Ascending aorta (tissue), 2 donors: ENCODE data around the gene KIRREL3. TPM values are rescaled to one million over a fixed set of nuclear protein-coding genes. Genes with fewer than 3 reads are reported as not detected.

Source experiments
- DNase-seq, 2 donors: peaks; one replicate each; pipeline ENCODE4 v3.0.0-alpha.2; 2019; ENCODE audit warnings: low spot score in 2 of 2
- H3K27ac ChIP-seq, 2 donors: fragments of 200-600 bp; sonication (generic); one replicate each; pipeline ENCODE4 v1.5.1; 2016 to 2017; ENCODE audit warnings: mild to moderate bottlenecking in 1 of 2
- H3K27me3 ChIP-seq: fragments of 200-600 bp; sonication (generic); one replicate; pipeline ENCODE4 v1.5.1; 2017
- H3K36me3 ChIP-seq, 2 donors: fragments of 200-600 bp; sonication (generic); one replicate each; pipeline ENCODE4 v1.5.1; 2016
- H3K4me1 ChIP-seq, 2 donors: fragments of 200-600 bp; sonication (generic); one replicate each; pipeline ENCODE4 v1.5.1; 2016 to 2017; ENCODE audit warnings: mild to moderate bottlenecking in 1 of 2
- H3K4me3 ChIP-seq, 2 donors: fragments of 200-600 bp; sonication (generic); one replicate each; pipeline ENCODE4 v1.5.1; 2016 to 2017; ENCODE audit warnings: mild to moderate bottlenecking in 1 of 2
- H3K9me3 ChIP-seq, 2 donors: fragments of 200-600 bp; sonication (generic); one replicate each; pipeline ENCODE4 v1.5.1; 2016
- intact Hi-C: fragments of 100-400 bp; cut with DNase I; formaldehyde crosslinking; loops from one replicate; pipeline ENCODE4 v1.15.1; 2023
- total RNA-seq: library from RNA; depleted of rRNA; stranded (reverse); fragments of >200 nt; gene quantifications from one replicate; pipeline ENCODE4 v1.1.0, GENCODE V29; 2016
- TF ChIP-seq, protein P1 (sequence below), 3 experiments: fragments of 200-600 bp in 2 of 3; fragments of 450-650 bp in 1 of 3; sonication (generic) in 2 of 3; IDR thresholded peaks; one replicate each; pipeline ENCODE4 v1.5.1; 2016 to 2019; ENCODE audit warnings: antibody characterized with exemption in 3 of 3, mild to moderate bottlenecking in 1 of 3, moderate library complexity in 1 of 3

Gene KIRREL3
- total RNA-seq, 1 donor from 2014 or later = not detected

DNA sequence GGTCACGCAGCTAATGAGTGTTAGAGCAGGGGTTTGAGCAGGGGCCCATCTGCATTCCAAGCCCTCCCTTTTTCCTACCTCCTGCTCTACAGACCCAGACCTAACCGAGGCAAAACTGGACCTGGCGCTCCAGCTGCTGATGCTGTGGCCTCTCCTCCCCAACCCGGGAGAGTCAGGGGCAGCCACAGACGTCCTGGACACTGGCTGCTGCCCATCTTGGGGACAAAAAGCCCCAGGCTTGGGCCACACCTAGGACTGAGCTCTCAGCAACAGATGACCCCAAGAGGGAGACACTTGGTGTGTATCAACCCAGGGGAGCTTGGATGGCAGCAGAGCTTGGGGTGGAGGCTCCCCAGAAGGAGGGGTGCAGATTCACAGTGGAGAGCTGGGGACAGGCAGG is 472.5 kb downstream of the KIRREL3 start:
- TF ChIP-seq, protein P1, sequence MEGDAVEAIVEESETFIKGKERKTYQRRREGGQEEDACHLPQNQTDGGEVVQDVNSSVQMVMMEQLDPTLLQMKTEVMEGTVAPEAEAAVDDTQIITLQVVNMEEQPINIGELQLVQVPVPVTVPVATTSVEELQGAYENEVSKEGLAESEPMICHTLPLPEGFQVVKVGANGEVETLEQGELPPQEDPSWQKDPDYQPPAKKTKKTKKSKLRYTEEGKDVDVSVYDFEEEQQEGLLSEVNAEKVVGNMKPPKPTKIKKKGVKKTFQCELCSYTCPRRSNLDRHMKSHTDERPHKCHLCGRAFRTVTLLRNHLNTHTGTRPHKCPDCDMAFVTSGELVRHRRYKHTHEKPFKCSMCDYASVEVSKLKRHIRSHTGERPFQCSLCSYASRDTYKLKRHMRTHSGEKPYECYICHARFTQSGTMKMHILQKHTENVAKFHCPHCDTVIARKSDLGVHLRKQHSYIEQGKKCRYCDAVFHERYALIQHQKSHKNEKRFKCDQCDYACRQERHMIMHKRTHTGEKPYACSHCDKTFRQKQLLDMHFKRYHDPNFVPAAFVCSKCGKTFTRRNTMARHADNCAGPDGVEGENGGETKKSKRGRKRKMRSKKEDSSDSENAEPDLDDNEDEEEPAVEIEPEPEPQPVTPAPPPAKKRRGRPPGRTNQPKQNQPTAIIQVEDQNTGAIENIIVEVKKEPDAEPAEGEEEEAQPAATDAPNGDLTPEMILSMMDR (IDR thresholded peaks at IDR 0.05) = no peak
- DNase-seq = no peak
- no peak overlapping the region for H3K4me3 ChIP-seq
- intact Hi-C loops = no loop called here
- H3K27ac ChIP-seq = no peak overlapping the region
- H3K4me1 ChIP-seq = no peaks in the 10 kb centered on the region
- no peaks in the 10 kb centered on the region for H3K9me3 ChIP-seq
- H3K27me3 ChIP-seq = no peaks in the 10 kb centered on the region
- no peaks in the 10 kb centered on the region for H3K36me3 ChIP-seq

DNA sequence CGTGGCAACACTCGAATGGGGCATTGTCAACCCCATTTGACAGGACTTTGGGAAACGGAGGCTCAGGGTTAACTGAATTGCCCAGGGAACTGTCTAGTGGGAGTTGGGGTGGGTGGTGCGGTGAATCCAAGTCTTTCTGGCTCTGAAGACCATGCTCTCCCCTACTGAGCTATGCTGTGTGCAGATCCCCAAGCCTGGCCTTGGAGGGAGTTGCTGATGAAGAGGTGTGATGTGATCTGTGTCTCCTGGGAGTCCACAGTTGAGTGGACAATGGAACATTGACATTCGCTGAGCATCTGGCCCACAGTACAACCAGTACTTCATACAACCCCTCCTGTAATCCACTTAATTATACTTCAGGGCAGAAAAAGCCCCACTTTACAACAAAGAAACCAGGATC is 472.9 kb downstream of the KIRREL3 start:
- intact Hi-C loops = no loop called here
- Histone ChIP-seq H3K9me3 (no peaks in the 10 kb centered on the region), H3K27ac (no peak overlapping the region), H3K36me3 (no peaks in the 10 kb centered on the region), H3K4me1 (no peaks in the 10 kb centered on the region), H3K4me3 (no peak overlapping the region), H3K27me3 (no peaks in the 10 kb centered on the region)
- DNase-seq = no peak
- TF ChIP-seq, protein P1 (IDR thresholded peaks at IDR 0.05) = no peak

DNA sequence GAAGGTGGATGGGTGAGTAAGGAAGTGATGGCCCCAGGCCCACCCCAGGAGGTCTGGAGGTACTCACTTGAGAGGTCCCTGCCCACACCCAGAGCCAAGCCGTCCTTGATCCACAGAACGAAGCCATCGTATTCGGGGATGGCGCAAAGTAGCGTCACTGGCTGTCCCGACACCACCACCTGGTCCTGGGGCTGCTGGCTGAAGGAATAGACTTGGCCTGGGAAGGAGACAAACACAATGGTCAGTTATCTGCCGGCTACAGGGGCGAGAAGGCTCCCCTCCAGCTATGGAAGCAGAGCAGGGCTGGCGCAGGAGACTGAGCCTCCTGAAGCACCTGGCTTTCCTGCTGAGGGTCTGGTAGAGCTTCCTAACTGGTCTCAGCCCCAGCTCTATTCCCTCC is 474.1 kb downstream of the KIRREL3 start:
- intact Hi-C loops = no loop called here
- TF ChIP-seq, protein P1 (IDR thresholded peaks at IDR 0.05) = no peak
- H3K27me3 ChIP-seq = no peaks in the 10 kb centered on the region
- H3K36me3 ChIP-seq = no peaks in the 10 kb centered on the region
- no peaks in the 10 kb centered on the region for H3K9me3 ChIP-seq
- no peak overlapping the region for H3K27ac ChIP-seq
- no peaks in the 10 kb centered on the region for H3K4me1 ChIP-seq
- no peak for DNase-seq
- no peak overlapping the region for H3K4me3 ChIP-seq

DNA sequence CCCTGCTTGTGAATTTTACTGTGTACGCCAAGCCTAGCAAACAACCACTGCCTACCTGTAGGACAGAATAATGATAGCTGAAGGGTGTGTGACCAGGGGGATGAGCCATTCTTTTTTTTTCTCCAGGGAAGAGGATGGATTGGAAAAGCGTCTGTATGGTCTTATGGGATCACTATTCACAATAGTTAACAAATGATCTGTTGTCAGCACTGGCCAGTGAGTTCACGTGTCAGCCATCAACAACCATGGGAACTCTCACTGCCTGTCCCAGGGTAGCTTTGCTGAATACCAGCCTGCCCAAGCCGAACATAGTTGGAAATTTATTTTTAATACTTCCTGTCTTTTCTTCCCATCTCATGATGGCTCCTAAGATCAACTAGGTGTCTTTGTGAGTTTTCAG is 474.9 kb downstream of the KIRREL3 start:
- Histone ChIP-seq H3K4me1 (no peaks in the 10 kb centered on the region), H3K9me3 (no peaks in the 10 kb centered on the region), H3K36me3 (no peaks in the 10 kb centered on the region), H3K27me3 (no peaks in the 10 kb centered on the region), H3K4me3 (no peak overlapping the region), H3K27ac (no peak overlapping the region)
- DNase-seq = no peak
- TF ChIP-seq, protein P1 (IDR thresholded peaks at IDR 0.05) = no peak
- intact Hi-C loops = no loop called here

DNA sequence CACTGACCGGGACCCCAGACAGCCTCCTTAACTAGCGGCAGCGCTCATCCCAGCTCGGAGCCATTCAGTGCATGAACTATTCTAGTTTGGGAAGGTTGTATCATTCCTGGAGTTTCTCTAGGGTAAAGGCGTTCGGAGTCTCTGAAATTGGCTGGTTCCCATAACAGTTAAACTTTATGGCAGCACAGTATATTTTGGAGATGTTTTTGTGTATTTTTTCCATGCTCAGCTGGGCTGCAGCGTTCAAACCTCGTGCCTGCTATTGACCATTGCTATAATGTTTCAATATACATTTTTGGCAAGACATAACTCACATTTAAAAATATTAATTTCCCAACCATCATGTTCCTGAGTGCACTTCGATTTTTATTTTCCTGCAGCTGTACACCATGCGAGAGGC is 475.4 kb downstream of the KIRREL3 start:
- no peak for DNase-seq
- Histone ChIP-seq H3K4me1 (no peaks in the 10 kb centered on the region), H3K9me3 (no peaks in the 10 kb centered on the region), H3K27me3 (no peaks in the 10 kb centered on the region), H3K27ac (no peak overlapping the region), H3K4me3 (no peak overlapping the region), H3K36me3 (no peaks in the 10 kb centered on the region)
- TF ChIP-seq, protein P1 (IDR thresholded peaks at IDR 0.05) = no peak
- intact Hi-C loops = no loop called here
